H9 (cell line): Measurements from ENCODE around the gene CFAP45. TPM values are rescaled to one million over a fixed set of nuclear protein-coding genes. Genes with fewer than 3 reads are reported as not detected.

Experiments used
- DNase-seq: peaks from one replicate; pipeline ENCODE4 v3.0.0-alpha.2; 2017
- H2AFZ ChIP-seq: one replicate; pipeline ENCODE4 v1.6.1; 2013; ENCODE audit warnings: mild to moderate bottlenecking, low read length, control low read depth, moderate library complexity
- H2AK5ac ChIP-seq: 2 replicates; pipeline ENCODE4 v1.6.1; 2013; ENCODE audit warnings: low read length, control low read depth, mixed read lengths; ENCODE audit not compliant: insufficient read length
- H2BK120ac ChIP-seq: one replicate; pipeline ENCODE4 v1.6.1; 2013; ENCODE audit warnings: low read depth, mild to moderate bottlenecking, low read length, control low read depth, inconsistent platforms; ENCODE audit not compliant: poor library complexity, severe bottlenecking
- H2BK12ac ChIP-seq: 2 replicates; pipeline ENCODE4 v1.6.1; 2013; ENCODE audit warnings: low read length, control low read depth, mixed read lengths, low read depth; ENCODE audit not compliant: insufficient read length
- H2BK15ac ChIP-seq: 2 replicates; pipeline ENCODE4 v1.6.1; 2013; ENCODE audit warnings: low read depth, low read length, control low read depth
- H2BK20ac ChIP-seq: one replicate; pipeline ENCODE4 v1.6.1; 2013; ENCODE audit warnings: low read depth, mild to moderate bottlenecking, low read length, control low read depth, inconsistent platforms; ENCODE audit not compliant: poor library complexity, severe bottlenecking
- H2BK5ac ChIP-seq: 2 replicates; pipeline ENCODE4 v1.6.1; 2013; ENCODE audit warnings: low read length, control low read depth, mixed read lengths; ENCODE audit not compliant: insufficient read length
- H3K14ac ChIP-seq: 2 replicates; pipeline ENCODE4 v1.6.1; 2013; ENCODE audit warnings: low read length, control low read depth; ENCODE audit not compliant: insufficient read depth
- H3K18ac ChIP-seq: 2 replicates; pipeline ENCODE4 v1.6.1; 2013; ENCODE audit warnings: low read depth, mild to moderate bottlenecking, mixed read lengths, low read length, control low read depth; ENCODE audit not compliant: insufficient read length
- H3K23ac ChIP-seq: 2 replicates; pipeline ENCODE4 v1.6.1; 2013; ENCODE audit warnings: low read length, control low read depth, mixed read lengths, low read depth; ENCODE audit not compliant: insufficient read length
- H3K23me2 ChIP-seq: 2 replicates; pipeline ENCODE4 v1.6.1; 2013; ENCODE audit warnings: low read depth, mild to moderate bottlenecking, mixed read lengths, low read length, control low read depth; ENCODE audit not compliant: insufficient read length, poor library complexity, severe bottlenecking
- H3K27ac ChIP-seq: 2 replicates; pipeline ENCODE4 v1.5.1; 2013; ENCODE audit warnings: low read length, control low read depth, mixed read lengths, low read depth; ENCODE audit not compliant: insufficient read length
- H3K27me3 ChIP-seq: 2 replicates; pipeline ENCODE4 v1.6.1; 2013; ENCODE audit warnings: low read length, control low read depth, inconsistent platforms; ENCODE audit not compliant: insufficient read depth
- H3K4ac ChIP-seq: 2 replicates; pipeline ENCODE4 v1.6.1; 2013; ENCODE audit warnings: low read depth, mild to moderate bottlenecking, control low read depth, inconsistent platforms, low read length, moderate library complexity
- H3K4me1 ChIP-seq: 2 replicates; pipeline ENCODE4 v1.6.1; 2013; ENCODE audit warnings: low read length, control low read depth, inconsistent platforms; ENCODE audit not compliant: insufficient read depth
- H3K4me2 ChIP-seq: 2 replicates; pipeline ENCODE4 v1.6.1; 2013; ENCODE audit warnings: low read length, control low read depth, mixed read lengths; ENCODE audit not compliant: insufficient read length, insufficient read depth
- H3K56ac ChIP-seq: 2 replicates; pipeline ENCODE4 v1.6.1; 2013; ENCODE audit warnings: low read depth, mild to moderate bottlenecking, mixed read lengths, low read length, control low read depth; ENCODE audit not compliant: insufficient read length
- H3K79me1 ChIP-seq: 2 replicates; pipeline ENCODE4 v1.6.1; 2013; ENCODE audit warnings: low read depth, mild to moderate bottlenecking, moderate library complexity, low read length, control low read depth, inconsistent platforms; ENCODE audit not compliant: insufficient read depth, poor library complexity, severe bottlenecking
- H3K79me2 ChIP-seq: 2 replicates; pipeline ENCODE4 v1.6.1; 2013; ENCODE audit warnings: low read length, control low read depth, inconsistent platforms; ENCODE audit not compliant: insufficient read depth
- H3K9ac ChIP-seq: 2 replicates; pipeline ENCODE4 v1.6.1; 2013; ENCODE audit warnings: low read length, control low read depth, mixed read lengths; ENCODE audit not compliant: insufficient read length; ENCODE audit errors: extremely low read depth
- H3K9me3 ChIP-seq: one replicate; pipeline ENCODE4 v1.6.1; 2013; ENCODE audit warnings: low read depth, low read length, inconsistent platforms; ENCODE audit not compliant: control insufficient read depth
- H3T11ph ChIP-seq: one replicate; pipeline ENCODE4 v1.6.1; 2013; ENCODE audit warnings: mild to moderate bottlenecking, low read length, control low read depth, inconsistent platforms
- H4K20me1 ChIP-seq: one replicate; pipeline ENCODE4 v1.6.1; 2013; ENCODE audit not compliant: control insufficient read depth, insufficient read length, insufficient read depth
- H4K5ac ChIP-seq: 2 replicates; pipeline ENCODE4 v1.6.1; 2013; ENCODE audit warnings: low read depth, mild to moderate bottlenecking, mixed read lengths, low read length, control low read depth; ENCODE audit not compliant: insufficient read length
- H4K8ac ChIP-seq: replicated peaks from 2 replicates; pipeline ENCODE4 v1.6.1; 2013; ENCODE audit warnings: low read length, control low read depth, mixed read lengths, low read depth; ENCODE audit not compliant: insufficient read length
- H4K91ac ChIP-seq: 2 replicates; pipeline ENCODE4 v1.6.1; 2013; ENCODE audit warnings: low read depth, mild to moderate bottlenecking, moderate library complexity, mixed read lengths, low read length, control low read depth; ENCODE audit not compliant: insufficient read length
- H3K27ac Mint-ChIP-seq, 3 experiments: 2 replicates in 2 of 3; 3 replicates in 1 of 3; pipeline ENCODE4 v1.8.0; 2020 to 2021; ENCODE audit warnings: mixed read lengths in 3 of 3, mild to moderate bottlenecking in 1 of 3, moderate library complexity in 1 of 3
- H3K27me3 Mint-ChIP-seq: 2 replicates; pipeline ENCODE4 v1.8.0; 2021; ENCODE audit warnings: low read depth, mild to moderate bottlenecking, moderate library complexity, mixed read lengths
- H3K36me3 Mint-ChIP-seq, 3 experiments: 2 replicates in 2 of 3; 3 replicates in 1 of 3; pipeline ENCODE4 v1.8.0; 2020 to 2021; ENCODE audit warnings: low read depth in 3 of 3, mixed read lengths in 3 of 3; ENCODE audit not compliant: insufficient read depth in 1 of 3
- H3K4me1 Mint-ChIP-seq, 2 experiments: 2 replicates each; pipeline ENCODE4 v1.8.0; 2020; ENCODE audit warnings: mixed read lengths in 2 of 2
- H3K4me3 Mint-ChIP-seq, 2 experiments: 2 replicates in 1 of 2; 3 replicates in 1 of 2; pipeline ENCODE4 v1.8.0; 2020 to 2021; ENCODE audit warnings: mild to moderate bottlenecking in 2 of 2, mixed read lengths in 2 of 2, moderate library complexity in 1 of 2
- H3K9me3 Mint-ChIP-seq, 2 experiments: 2 replicates in 1 of 2; 3 replicates in 1 of 2; pipeline ENCODE4 v1.8.0; 2020; ENCODE audit warnings: mild to moderate bottlenecking in 2 of 2, mixed read lengths in 2 of 2, moderate library complexity in 1 of 2
- WGBS: extraction: QIAGEN DNeasy Blood & Tissue Kit; methylation state at CpG from one replicate; pipeline ENCODE4 v1.1.7; 2013; ENCODE audit warnings: missing lambda C conversion rate, low lambda C conversion rate, mixed read lengths; ENCODE audit not compliant: insufficient read length; ENCODE audit errors: extremely low coverage; 5-methylcytosine and 5-hydroxymethylcytosine counted together
- total RNA-seq: library from RNA; stranded (reverse); gene quantifications from 2 replicates; pipeline ENCODE4 v1.2.1, GENCODE V29; 2021
- TF ChIP-seq, protein P1 (sequence below): fragments of 200-600 bp; sonication (generic); conservative IDR thresholded peaks from 3 replicates; pipeline ENCODE4 v1.8.0; 2021; ENCODE audit warnings: antibody characterized with exemption, mild to moderate bottlenecking

Gene CFAP45
- total RNA-seq, 1 experiment from 2014 or later = 0.85 TPM

DNA sequence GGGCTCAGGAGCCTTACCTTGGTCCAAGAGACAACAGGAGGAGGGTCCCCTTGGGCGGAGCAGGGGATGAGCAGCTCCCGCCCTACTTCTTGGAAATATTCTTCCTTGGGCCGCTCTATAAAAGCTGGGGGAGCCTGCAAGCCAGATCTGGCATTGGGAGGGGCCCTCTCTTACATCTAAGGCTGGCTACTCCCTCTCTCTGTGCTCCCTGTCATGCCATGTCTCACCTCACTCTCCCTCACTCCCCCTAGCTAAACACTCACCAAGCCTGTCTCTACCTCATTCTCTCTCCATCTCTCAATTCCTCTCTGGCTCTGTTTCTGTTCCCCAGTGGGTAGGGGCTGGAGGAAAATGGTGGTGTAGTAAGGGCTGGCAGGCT is 31.8 kb upstream of the CFAP45 start:
- Histone ChIP-seq H3K56ac (no peak overlapping the region), H3K9ac (no peak overlapping the region), H3K23ac (no peak overlapping the region), H4K91ac (no peak overlapping the region), H4K8ac (no peak overlapping the region), H3K27ac (no peak overlapping the region), H3K9me3 (no peaks in the 10 kb centered on the region), H3K4ac (no peak overlapping the region), H3K4me2 (no peak overlapping the region), H2BK15ac (no peak overlapping the region), H2AFZ (no peak overlapping the region), H3K18ac (no peak overlapping the region), H3T11ph (no peak overlapping the region), H2AK5ac (no peak overlapping the region), H2BK12ac (no peak overlapping the region), H4K5ac (no peak overlapping the region), H4K20me1 (no peaks in the 10 kb centered on the region), H2BK20ac (no peak overlapping the region), H3K23me2 (no peaks in the 10 kb centered on the region), H3K4me1 (no peaks in the 10 kb centered on the region), H2BK120ac (no peak overlapping the region), H2BK5ac (no peak overlapping the region), H3K79me2 (no peaks in the 10 kb centered on the region), H3K14ac (no peak overlapping the region), H3K79me1 (no peaks in the 10 kb centered on the region), H3K27me3 (no peaks in the 10 kb centered on the region)
- peaks cover 12 to 16% of the 10 kb centered on the region in 2 experiments for H3K4me1 Mint-ChIP-seq
- H3K9me3 Mint-ChIP-seq = no peaks in the 10 kb centered on the region; a peak in 1 of 5 replicates
- H3K36me3 Mint-ChIP-seq = peaks cover 25 to 41% (median 35%) of the 10 kb centered on the region in 3 experiments
- TF ChIP-seq, protein P1, sequence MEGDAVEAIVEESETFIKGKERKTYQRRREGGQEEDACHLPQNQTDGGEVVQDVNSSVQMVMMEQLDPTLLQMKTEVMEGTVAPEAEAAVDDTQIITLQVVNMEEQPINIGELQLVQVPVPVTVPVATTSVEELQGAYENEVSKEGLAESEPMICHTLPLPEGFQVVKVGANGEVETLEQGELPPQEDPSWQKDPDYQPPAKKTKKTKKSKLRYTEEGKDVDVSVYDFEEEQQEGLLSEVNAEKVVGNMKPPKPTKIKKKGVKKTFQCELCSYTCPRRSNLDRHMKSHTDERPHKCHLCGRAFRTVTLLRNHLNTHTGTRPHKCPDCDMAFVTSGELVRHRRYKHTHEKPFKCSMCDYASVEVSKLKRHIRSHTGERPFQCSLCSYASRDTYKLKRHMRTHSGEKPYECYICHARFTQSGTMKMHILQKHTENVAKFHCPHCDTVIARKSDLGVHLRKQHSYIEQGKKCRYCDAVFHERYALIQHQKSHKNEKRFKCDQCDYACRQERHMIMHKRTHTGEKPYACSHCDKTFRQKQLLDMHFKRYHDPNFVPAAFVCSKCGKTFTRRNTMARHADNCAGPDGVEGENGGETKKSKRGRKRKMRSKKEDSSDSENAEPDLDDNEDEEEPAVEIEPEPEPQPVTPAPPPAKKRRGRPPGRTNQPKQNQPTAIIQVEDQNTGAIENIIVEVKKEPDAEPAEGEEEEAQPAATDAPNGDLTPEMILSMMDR = no peak
- DNase-seq = no peak
- peaks cover 1% of the 10 kb centered on the region for H3K27me3 Mint-ChIP-seq
- WGBS = no CpG with 5 or more reads among the region's 3 CpGs
- no peak overlapping the region for H3K4me3 Mint-ChIP-seq
- H3K27ac Mint-ChIP-seq = no peak overlapping the region; a peak in 1 of 7 replicates
